BJ (cell line): ENCODE results near the gene ZCCHC24. TPM values are rescaled to one million over a fixed set of nuclear protein-coding genes. Genes with fewer than 3 reads are reported as not detected.

Source experiments
- CTCF ChIA-PET: fragments of 350-600 bp; formaldehyde crosslinking; extraction: SDS; loops from one replicate; lab custom pipeline; 2021; ENCODE audit warnings: antibody characterized with exemption, inconsistent platforms; lab: Yijun Ruan, JAX
- POLR2A ChIA-PET: fragments of 300-600 bp; sonication (Branson Sonifier 250); formaldehyde crosslinking; extraction: SDS; loops from one replicate; lab custom pipeline; 2021; ENCODE audit warnings: antibody characterized with exemption; lab: Charles Lee
- DNase-seq: peaks from one replicate; pipeline ENCODE4 v3.0.0-alpha.2; 2011; ENCODE audit warnings: low read depth
- H3K27me3 ChIP-seq: 2 replicates; pipeline ENCODE4 v1.6.0; 2011; ENCODE audit warnings: low read length; ENCODE audit not compliant: control insufficient read depth, insufficient read depth
- H3K36me3 ChIP-seq: 2 replicates; pipeline ENCODE4 v1.5.1; 2011; ENCODE audit warnings: low read length; ENCODE audit not compliant: control insufficient read depth, insufficient read depth
- H3K4me3 ChIP-seq: 2 replicates; pipeline ENCODE4 v1.5.1; 2011; ENCODE audit warnings: low read depth, mild to moderate bottlenecking, control low read depth, low read length
- CTCF ChIP-seq: IDR thresholded peaks from 2 replicates; pipeline ENCODE4 v1.5.1; 2011; ENCODE audit warnings: low read depth, mild to moderate bottlenecking, control low read depth, inconsistent platforms, low read length, moderate library complexity; ENCODE audit not compliant: insufficient read depth
- polyA plus RNA-seq: library from polyadenylated mRNA; depleted of rRNA; stranded (reverse); fragments of >200 nt; gene quantifications from 2 replicates; pipeline ENCODE4 v1.2.3, GENCODE V29; 2011

The ZCCHC24 gene
- polyA plus RNA-seq, 1 experiment, result 49.1 TPM

- peaks cover 31% of the 10 kb centered on the region for H3K36me3 ChIP-seq
- no peak for TF ChIP-seq CTCF
- ChIA-PET CTCF (interaction anchor here (0.8 to 1.8 kb wide), 4 partner anchors 11 to 56 kb away, joined by 3 to 5 read pairs (median 4); no protein-coding TSS in a partner anchor), POLR2A (no interaction called here)
- H3K4me3 ChIP-seq, result no peak overlapping the region
- H3K27me3 ChIP-seq, result no peaks in the 10 kb centered on the region
- DNase-seq, result no peak
Measured at GRCh38 chr10:79411546-79412495, 33.6 kb downstream of the ZCCHC24 start.

GRCh38 chr10:79410315-79411094, 34.9 kb downstream of the ZCCHC24 start:
- Histone ChIP-seq H3K36me3 (peaks cover 22% of the 10 kb centered on the region), H3K4me3 (no peak overlapping the region), H3K27me3 (no peaks in the 10 kb centered on the region)
- ChIA-PET POLR2A (no interaction called here), CTCF (interaction anchor here (1.0 to 1.9 kb wide), 2 partner anchors 36 to 77 kb away, joined by 3 to 4 read pairs; no protein-coding TSS in a partner anchor)
- no peak for DNase-seq
- TF ChIP-seq CTCF, result no peak

- POLR2A ChIA-PET, result no interaction called here
- Histone ChIP-seq H3K27me3 (no peaks in the 10 kb centered on the region), H3K36me3 (peaks cover 21% of the 10 kb centered on the region), H3K4me3 (no peak overlapping the region)
- TF ChIP-seq CTCF, result no peak
- no peak for DNase-seq
- CTCF ChIA-PET, result interaction anchor here (1.0 to 1.9 kb wide), 2 partner anchors 36 to 78 kb away, joined by 3 to 4 read pairs; no protein-coding TSS in a partner anchor
Measured at GRCh38 chr10:79409726-79410085, 35.7 kb downstream of the ZCCHC24 start.

- no peak for DNase-seq
- H3K4me3 ChIP-seq, result no peak overlapping the region
- CTCF ChIA-PET, result interaction anchor here (1.0 to 1.9 kb wide), 4 partner anchors 13 to 78 kb away, joined by 3 to 4 read pairs (median 4); no protein-coding TSS in a partner anchor
- POLR2A ChIA-PET, result interaction anchor here (0.6 kb wide), 1 partner anchor 14 kb away, joined by 4 read pairs; no protein-coding TSS in a partner anchor
- H3K36me3 ChIP-seq, result peaks cover 20% of the 10 kb centered on the region
- no peaks in the 10 kb centered on the region for H3K27me3 ChIP-seq
- no peak for TF ChIP-seq CTCF
Measured at GRCh38 chr10:79409038-79409725, 36.2 kb downstream of the ZCCHC24 start.
